Panc1 (cell line): ENCODE data around the gene DDX19B. TPM values are rescaled to one million over a fixed set of nuclear protein-coding genes. Genes with fewer than 3 reads are reported as not detected.

Experiments used
- ATAC-seq: fragments of 200-7000 bp; cut with Tn5 transposase; 2 replicates; pipeline ENCODE4 v1.9.1; 2020; ENCODE audit warnings: mild to moderate bottlenecking, moderate library complexity
- BruUV-seq: library from RNA; stranded (reverse); fragments of 400-500 nt; replicated peaks from 2 replicates; lab custom pipeline; 2021; lab: Mats Ljungman, UMichigan
- CTCF ChIA-PET: fragments of 300-600 bp; sonication (Branson Sonifier 250); formaldehyde crosslinking; loops from one replicate; lab custom pipeline; 2022; ENCODE audit warnings: antibody characterized with exemption; lab: Charles Lee
- POLR2A ChIA-PET: fragments of 300-600 bp; sonication (Branson Sonifier 250); formaldehyde crosslinking; loops from one replicate; lab custom pipeline; 2022; ENCODE audit warnings: antibody characterized with exemption; lab: Charles Lee
- DNase-seq: peaks from one replicate; pipeline ENCODE4 v3.0.0-alpha.2; 2010; ENCODE audit warnings: low read depth, low spot score
- H3K27ac ChIP-seq: 2 replicates; pipeline ENCODE4 v1.5.1; 2011; ENCODE audit warnings: mild to moderate bottlenecking, low read length, inconsistent platforms
- H3K27me3 ChIP-seq: fragments of 200-500 bp; sonication (Bioruptor generic); 2 replicates; pipeline ENCODE4 v1.6.0; 2014; ENCODE audit warnings: low read length, inconsistent platforms; ENCODE audit not compliant: control insufficient read depth, insufficient read depth
- H3K36me3 ChIP-seq: fragments of 200-500 bp; sonication (Bioruptor generic); 2 replicates; pipeline ENCODE4 v1.5.1; 2014; ENCODE audit warnings: inconsistent platforms, mild to moderate bottlenecking, low read length, moderate library complexity; ENCODE audit not compliant: control insufficient read depth, insufficient read depth
- H3K4me1 ChIP-seq: 2 replicates; pipeline ENCODE4 v1.5.1; 2011; ENCODE audit warnings: inconsistent platforms, mild to moderate bottlenecking, low read length, moderate library complexity; ENCODE audit not compliant: control insufficient read depth, insufficient read depth
- H3K4me3 ChIP-seq, 2 experiments: 2 replicates each; pipeline ENCODE4 v1.5.1; 2011 to 2012; ENCODE audit warnings: low read depth in 2 of 2, low read length in 2 of 2, mild to moderate bottlenecking in 2 of 2, inconsistent platforms in 1 of 2, moderate library complexity in 1 of 2
- H3K9me3 ChIP-seq: fragments of 200-500 bp; sonication (Bioruptor generic); 2 replicates; pipeline ENCODE4 v1.5.1; 2014; ENCODE audit warnings: low read depth, mild to moderate bottlenecking, inconsistent platforms, low read length, moderate library complexity; ENCODE audit not compliant: control insufficient read depth, insufficient read depth
- POLR2AphosphoS5 ChIP-seq: IDR thresholded peaks from 2 replicates; pipeline ENCODE4 v1.6.1; 2012; ENCODE audit warnings: mild to moderate bottlenecking, low read depth, low read length, moderate library complexity
- REST ChIP-seq, 2 experiments: IDR thresholded peaks; 2 replicates each; pipeline ENCODE4 v1.6.1; 2011 to 2012; ENCODE audit warnings: low read depth in 2 of 2, control low read depth in 1 of 2, low read length in 1 of 2, mild to moderate bottlenecking in 1 of 2, moderate library complexity in 1 of 2; ENCODE audit not compliant: insufficient read depth in 1 of 2
- SIN3A ChIP-seq: IDR thresholded peaks from 2 replicates; pipeline ENCODE4 v1.6.1; 2012; ENCODE audit warnings: low read depth, mild to moderate bottlenecking, low read length, moderate library complexity, borderline replicate concordance; ENCODE audit not compliant: insufficient read depth
- TCF7L2 ChIP-seq: IDR thresholded peaks from 2 replicates; pipeline ENCODE4 v1.6.1; 2011; ENCODE audit warnings: mild to moderate bottlenecking, low read depth, low read length, inconsistent platforms
- in situ Hi-C: cut with HindIII; loops from 2 replicates; pipeline ENCODE4 v1.10.0; 2016; ENCODE audit warnings: low sequenced_read_pairs, low pct_unique_long_range_greater_than_20kb
- intact Hi-C: fragments of 100-400 bp; cut with micrococcal nuclease; formaldehyde crosslinking; loops from one replicate; pipeline ENCODE4 v1.10.0; 2022; ENCODE audit not compliant: unreplicated experiment
- total RNA-seq: library from RNA; stranded (reverse); gene quantifications from one replicate; pipeline ENCODE4 v1.2.1, GENCODE V29; 2021; ENCODE audit not compliant: unreplicated experiment
- TF ChIP-seq, protein P1 (sequence below): fragments of 450-650 bp; IDR thresholded peaks from 2 replicates; pipeline ENCODE4 v1.5.1; 2017; ENCODE audit warnings: mild to moderate bottlenecking

DDX19B gene
- total RNA-seq, 1 experiment from 2014 or later, result 24.4 TPM

- no peak for TF ChIP-seq SIN3A
- TF ChIP-seq POLR2AphosphoS5, result no peak
- no peak for TF ChIP-seq REST (IDR thresholded peaks at IDR 0.05; ENCODE audit: insufficient read depth in 1 of 2, low read depth in 2 of 2, low read length in 1 of 2)
- TF ChIP-seq, protein P1, sequence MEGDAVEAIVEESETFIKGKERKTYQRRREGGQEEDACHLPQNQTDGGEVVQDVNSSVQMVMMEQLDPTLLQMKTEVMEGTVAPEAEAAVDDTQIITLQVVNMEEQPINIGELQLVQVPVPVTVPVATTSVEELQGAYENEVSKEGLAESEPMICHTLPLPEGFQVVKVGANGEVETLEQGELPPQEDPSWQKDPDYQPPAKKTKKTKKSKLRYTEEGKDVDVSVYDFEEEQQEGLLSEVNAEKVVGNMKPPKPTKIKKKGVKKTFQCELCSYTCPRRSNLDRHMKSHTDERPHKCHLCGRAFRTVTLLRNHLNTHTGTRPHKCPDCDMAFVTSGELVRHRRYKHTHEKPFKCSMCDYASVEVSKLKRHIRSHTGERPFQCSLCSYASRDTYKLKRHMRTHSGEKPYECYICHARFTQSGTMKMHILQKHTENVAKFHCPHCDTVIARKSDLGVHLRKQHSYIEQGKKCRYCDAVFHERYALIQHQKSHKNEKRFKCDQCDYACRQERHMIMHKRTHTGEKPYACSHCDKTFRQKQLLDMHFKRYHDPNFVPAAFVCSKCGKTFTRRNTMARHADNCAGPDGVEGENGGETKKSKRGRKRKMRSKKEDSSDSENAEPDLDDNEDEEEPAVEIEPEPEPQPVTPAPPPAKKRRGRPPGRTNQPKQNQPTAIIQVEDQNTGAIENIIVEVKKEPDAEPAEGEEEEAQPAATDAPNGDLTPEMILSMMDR, result no peak
- TF ChIP-seq TCF7L2, result no peak
- H3K27ac ChIP-seq, result no peak overlapping the region
- intact Hi-C loops (no loop called here), in situ Hi-C loops (no loop called here)
- no TSS peak for BruUV-seq
- no peak for DNase-seq
- no peak overlapping the region for H3K4me3 ChIP-seq
- no peaks in the 10 kb centered on the region for H3K27me3 ChIP-seq
- no peak for ATAC-seq
- CTCF ChIA-PET, result interaction anchor here (0.6 kb wide), 1 partner anchor 34 kb away, joined by 9 read pairs; no protein-coding TSS in a partner anchor
- no peaks in the 10 kb centered on the region for H3K4me1 ChIP-seq
- no peaks in the 10 kb centered on the region; the same call in 1 of the 2 replicates for H3K36me3 ChIP-seq
- no peaks in the 10 kb centered on the region for H3K9me3 ChIP-seq
- POLR2A ChIA-PET, result no interaction called here
Observed at GRCh38 chr16:70320121-70320520, 21.1 kb downstream of the DDX19B start.

DNA sequence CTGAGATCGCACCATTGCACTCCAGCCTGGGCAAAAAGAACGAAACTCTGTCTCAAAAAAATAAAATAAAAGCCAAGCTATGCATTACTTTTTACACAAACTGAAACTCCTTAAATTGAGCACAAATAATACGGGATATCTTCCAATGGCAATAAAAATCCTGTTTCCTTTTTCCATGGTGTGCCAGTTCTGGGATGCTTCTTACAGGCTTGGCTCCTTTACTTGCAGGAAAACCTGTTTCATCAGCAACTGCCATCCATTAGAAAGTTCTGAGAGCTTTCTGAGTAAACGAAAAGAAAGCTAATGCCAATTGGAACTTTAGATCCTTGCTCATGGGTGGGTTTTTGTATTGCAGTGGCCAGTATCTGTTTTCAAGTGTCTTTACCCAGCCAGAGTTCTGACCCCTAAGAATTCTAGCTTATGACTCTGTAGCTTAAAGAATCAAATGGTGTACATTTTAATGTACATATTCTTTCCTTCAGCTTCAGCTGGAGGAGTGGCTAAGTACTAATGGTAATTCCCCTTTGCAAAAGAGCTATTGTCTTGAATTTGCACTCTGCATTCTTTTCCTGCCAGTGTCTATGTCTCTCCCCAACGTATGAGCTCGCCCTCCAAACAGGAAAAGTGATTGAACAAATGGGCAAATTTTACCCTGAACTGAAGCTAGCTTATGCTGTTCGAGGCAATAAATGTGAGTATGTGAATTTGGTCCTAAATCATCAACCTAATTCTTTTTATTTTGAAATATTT is 26.2 kb downstream of the DDX19B start:
- Histone ChIP-seq H3K4me3 (no peak overlapping the region), H3K27me3 (no peaks in the 10 kb centered on the region), H3K4me1 (no peaks in the 10 kb centered on the region), H3K36me3 (no peaks in the 10 kb centered on the region; the same call in 1 of the 2 replicates), H3K9me3 (no peaks in the 10 kb centered on the region), H3K27ac (no peak overlapping the region)
- no peak for TF ChIP-seq REST (IDR thresholded peaks at IDR 0.05; ENCODE audit: insufficient read depth in 1 of 2, low read depth in 2 of 2, low read length in 1 of 2)
- no peak for ATAC-seq
- no TSS peak for BruUV-seq
- intact Hi-C loops, result no loop called here
- in situ Hi-C loops, result no loop called here
- POLR2A ChIA-PET, result no interaction called here
- CTCF ChIA-PET, result no interaction called here
- no peak for DNase-seq
